Suppressor macrophage treated with lipopolysaccharide for 1 hour (primary cell): ENCODE data around the gene GAB2.
"Not testable (repeated sequence)": the region's sequence is repeated elsewhere in the genome, so short reads cannot be mapped to it uniquely, and the experiment has no call there.

Source experiments
- DNase-seq, 3 donors: peaks; one replicate each; pipeline ENCODE4 v3.0.0-alpha.2; 2020 to 2022

Gene GAB2

GRCh38 chr11:78244546-78245255 is 172.9 kb downstream of the GAB2 start:
- peak in 2 of 3 donors; percentile 22 to 54 for DNase-seq

- DNase-seq: no peak
These were observed 173.5 kb downstream of the GAB2 start for GRCh38 chr11:78244080-78244479.

- no peak for DNase-seq
These were observed 176.1 kb downstream of the GAB2 start for GRCh38 chr11:78241475-78241874.

GRCh38 chr11:78239781-78240180 is 177.8 kb downstream of the GAB2 start:
- DNase-seq: no peak

GRCh38 chr11:78237293-78238046 is 180.2 kb downstream of the GAB2 start:
- DNase-seq: no peak

GRCh38 chr11:78234006-78234405 is 183.6 kb downstream of the GAB2 start:
- no peak for DNase-seq

GRCh38 chr11:78233046-78233445 is 184.6 kb downstream of the GAB2 start:
- not testable (repeated sequence) for DNase-seq

- no peak for DNase-seq
These were observed 185.6 kb downstream of the GAB2 start for GRCh38 chr11:78231962-78232501.

- DNase-seq: no peak
These were observed 187.3 kb downstream of the GAB2 start for GRCh38 chr11:78230161-78230877.

GRCh38 chr11:78229106-78229505 is 188.5 kb downstream of the GAB2 start:
- DNase-seq: no peak

GRCh38 chr11:78228467-78228866 is 189.2 kb downstream of the GAB2 start:
- peak; percentile 50 to 68 (median 67) for DNase-seq

GRCh38 chr11:78227921-78228320 is 189.7 kb downstream of the GAB2 start:
- DNase-seq: no peak

- no peak for DNase-seq
These were observed 190.6 kb downstream of the GAB2 start for GRCh38 chr11:78226684-78227680.

- DNase-seq: no peak
These were observed 192.7 kb downstream of the GAB2 start for GRCh38 chr11:78224906-78225420.

- DNase-seq: no peak
These were observed 193.1 kb downstream of the GAB2 start for GRCh38 chr11:78224506-78224905.

- no peak for DNase-seq
These were observed 194.2 kb downstream of the GAB2 start for GRCh38 chr11:78223320-78223954.

GRCh38 chr11:78222726-78223125 is 194.9 kb downstream of the GAB2 start:
- DNase-seq: not testable (repeated sequence)

- DNase-seq: no peak
These were observed 196.0 kb downstream of the GAB2 start for GRCh38 chr11:78221396-78222315.

GRCh38 chr11:78220218-78221157 is 197.1 kb downstream of the GAB2 start:
- no peak for DNase-seq
